ENCODE data around the gene ATL1. TPM values are rescaled to one million over a fixed set of nuclear protein-coding genes. Genes with fewer than 3 reads are reported as not detected.

ATL1 gene
- total RNA-seq, 1 donor from 2014 or later: 5.9 TPM

DNA sequence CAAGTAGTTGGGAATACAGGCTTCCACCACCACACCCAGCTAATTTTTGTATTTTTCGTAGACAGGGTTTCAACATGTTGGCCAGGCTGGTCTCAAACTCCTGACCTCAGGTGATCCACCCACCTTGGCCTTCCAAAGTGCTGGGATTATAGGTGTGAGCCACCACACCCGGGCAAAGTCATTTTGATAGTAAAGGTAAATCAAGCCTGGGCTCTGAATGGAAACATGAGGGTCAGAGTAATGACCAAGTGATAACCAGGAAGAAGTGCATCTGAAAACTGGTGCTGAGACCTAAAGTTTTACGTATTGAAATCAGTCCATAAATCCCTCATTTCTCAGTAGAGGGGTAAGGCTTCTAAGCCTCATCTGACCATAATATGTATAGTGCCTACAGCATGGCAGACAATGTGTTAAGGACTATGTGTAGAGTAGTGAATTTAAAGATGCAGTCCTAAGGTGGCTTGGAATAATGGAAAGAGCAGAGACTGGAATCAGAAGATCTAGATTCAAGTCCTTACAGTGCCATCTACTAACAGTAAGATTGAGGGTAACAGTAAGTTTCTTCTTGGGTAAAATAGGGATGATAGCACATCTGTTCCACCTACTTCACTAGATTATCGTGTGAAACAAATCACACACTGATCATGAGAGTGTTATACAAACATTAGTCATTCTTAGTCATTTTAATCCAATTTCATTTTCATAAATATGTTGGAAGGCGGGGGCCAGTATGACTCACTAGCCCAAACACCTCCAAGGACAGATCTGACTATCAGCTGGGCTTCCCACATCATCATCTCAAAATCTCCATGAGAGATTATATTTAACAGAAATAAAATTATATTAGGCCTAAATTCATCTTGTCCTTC is 38.8 kb upstream of the ATL1 start:
- DNase-seq (no peak), ATAC-seq (peak; percentile 26)
- TF ChIP-seq, protein P1, sequence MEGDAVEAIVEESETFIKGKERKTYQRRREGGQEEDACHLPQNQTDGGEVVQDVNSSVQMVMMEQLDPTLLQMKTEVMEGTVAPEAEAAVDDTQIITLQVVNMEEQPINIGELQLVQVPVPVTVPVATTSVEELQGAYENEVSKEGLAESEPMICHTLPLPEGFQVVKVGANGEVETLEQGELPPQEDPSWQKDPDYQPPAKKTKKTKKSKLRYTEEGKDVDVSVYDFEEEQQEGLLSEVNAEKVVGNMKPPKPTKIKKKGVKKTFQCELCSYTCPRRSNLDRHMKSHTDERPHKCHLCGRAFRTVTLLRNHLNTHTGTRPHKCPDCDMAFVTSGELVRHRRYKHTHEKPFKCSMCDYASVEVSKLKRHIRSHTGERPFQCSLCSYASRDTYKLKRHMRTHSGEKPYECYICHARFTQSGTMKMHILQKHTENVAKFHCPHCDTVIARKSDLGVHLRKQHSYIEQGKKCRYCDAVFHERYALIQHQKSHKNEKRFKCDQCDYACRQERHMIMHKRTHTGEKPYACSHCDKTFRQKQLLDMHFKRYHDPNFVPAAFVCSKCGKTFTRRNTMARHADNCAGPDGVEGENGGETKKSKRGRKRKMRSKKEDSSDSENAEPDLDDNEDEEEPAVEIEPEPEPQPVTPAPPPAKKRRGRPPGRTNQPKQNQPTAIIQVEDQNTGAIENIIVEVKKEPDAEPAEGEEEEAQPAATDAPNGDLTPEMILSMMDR (IDR thresholded peaks at IDR 0.05): no peak
- H3K27me3 ChIP-seq: no peaks in the 10 kb centered on the region
- peaks cover 37% of the 10 kb centered on the region for H3K4me1 ChIP-seq
- H3K27ac ChIP-seq: no peak overlapping the region
- no peak overlapping the region for H3K4me3 ChIP-seq
- intact Hi-C loops (cut with DNase I): no loop called here
- H3K36me3 ChIP-seq: no peaks in the 10 kb centered on the region
- no peaks in the 10 kb centered on the region for H3K9me3 ChIP-seq

DNA sequence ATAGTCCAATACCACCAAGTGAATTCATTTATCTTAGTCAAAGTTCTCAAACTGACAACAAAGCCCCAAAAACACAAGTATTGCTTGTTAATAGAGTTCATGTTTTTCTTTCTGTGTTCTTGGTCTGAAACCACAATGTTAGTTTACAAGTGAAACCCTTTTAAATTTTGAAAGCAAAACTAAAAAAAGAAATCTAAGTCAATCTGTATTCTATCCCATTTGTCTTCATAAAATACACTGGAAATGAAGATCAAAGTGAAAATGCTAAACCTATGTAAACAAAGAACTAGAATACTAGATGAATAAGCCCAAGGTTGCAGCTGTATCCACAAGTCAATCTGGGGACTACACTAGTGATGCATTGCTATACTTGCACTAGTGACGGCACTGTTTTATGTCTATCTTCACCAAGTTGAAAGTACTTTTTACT is 38.0 kb upstream of the ATL1 start:
- no peaks in the 10 kb centered on the region for H3K27me3 ChIP-seq
- H3K9me3 ChIP-seq: no peaks in the 10 kb centered on the region
- H3K27ac ChIP-seq: no peak overlapping the region
- DNase-seq (no peak), ATAC-seq (no peak)
- peaks cover 37% of the 10 kb centered on the region for H3K4me1 ChIP-seq
- TF ChIP-seq, protein P1 (IDR thresholded peaks at IDR 0.05): no peak
- peaks cover 5% of the 10 kb centered on the region for H3K36me3 ChIP-seq
- intact Hi-C loops (cut with DNase I): no loop called here
- no peak overlapping the region for H3K4me3 ChIP-seq

DNA sequence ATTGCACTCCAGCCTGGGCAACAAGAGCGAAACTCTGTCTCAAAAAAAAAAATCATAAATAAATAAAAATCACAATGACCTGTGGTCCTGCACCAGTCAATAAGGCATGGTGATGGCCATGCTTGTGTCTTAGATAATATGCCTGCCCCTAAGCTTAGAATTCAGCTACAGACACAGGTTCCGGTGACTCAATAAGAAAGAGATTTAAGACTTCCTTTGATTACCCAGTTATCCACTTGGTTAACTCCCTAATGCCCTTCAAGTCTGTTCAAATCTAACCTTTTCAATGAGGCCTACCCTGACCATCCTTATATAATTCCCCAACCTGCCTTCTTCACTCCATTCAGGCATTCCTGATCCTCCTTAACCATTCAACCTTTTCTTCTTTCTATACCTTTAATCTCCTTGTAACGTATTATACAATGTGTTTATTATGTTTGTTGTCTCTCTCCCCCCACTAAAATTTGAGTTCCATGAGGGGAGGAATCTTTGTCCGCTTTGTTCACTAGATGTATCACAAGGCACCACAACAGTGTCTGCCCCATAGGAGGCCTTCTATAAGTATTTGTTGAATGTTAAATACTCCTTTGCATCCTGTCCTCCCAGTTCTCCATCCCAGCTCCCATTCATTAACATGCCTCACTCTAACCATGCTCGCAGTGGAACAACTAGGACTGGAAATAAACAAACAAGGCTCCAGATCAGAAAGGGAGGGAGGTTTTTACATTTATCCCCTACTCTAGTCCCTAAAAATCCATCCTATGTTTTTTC is 36.5 kb upstream of the ATL1 start:
- H3K27ac ChIP-seq: no peak overlapping the region

DNA sequence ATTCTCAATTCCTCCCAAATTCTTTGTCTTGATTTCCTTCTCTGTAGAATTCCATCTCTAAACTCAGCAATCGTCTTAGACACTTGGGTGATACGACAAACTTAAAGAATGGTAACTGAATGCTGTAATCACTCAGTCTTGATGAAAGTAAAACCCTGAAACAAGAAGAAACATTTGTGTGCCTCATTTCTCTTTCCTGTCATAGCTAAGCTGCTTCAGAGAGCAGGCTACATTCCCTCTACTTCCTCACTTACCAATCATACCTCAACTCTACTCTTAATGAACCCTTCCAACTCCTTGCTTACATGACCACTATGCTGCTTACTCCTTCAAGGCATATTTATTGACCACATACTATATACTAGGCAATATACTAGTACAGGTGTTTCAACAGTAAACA is 35.9 kb upstream of the ATL1 start:
- DNase-seq (no peak), ATAC-seq (no peak)
- Histone ChIP-seq H3K27me3 (no peaks in the 10 kb centered on the region), H3K36me3 (peaks cover 6% of the 10 kb centered on the region), H3K4me3 (no peak overlapping the region), H3K27ac (no peak overlapping the region), H3K4me1 (peaks cover 48% of the 10 kb centered on the region), H3K9me3 (no peaks in the 10 kb centered on the region)
- TF ChIP-seq, protein P1 (IDR thresholded peaks at IDR 0.05): no peak
- intact Hi-C loops (cut with DNase I): no loop called here

More for the DNA sequence above, 36.5 kb upstream of the ATL1 start:
- Histone ChIP-seq H3K9me3 (no peaks in the 10 kb centered on the region), H3K4me3 (no peak overlapping the region), H3K4me1 (peaks cover 42% of the 10 kb centered on the region), H3K36me3 (peaks cover 6% of the 10 kb centered on the region), H3K27me3 (no peaks in the 10 kb centered on the region)
- TF ChIP-seq, protein P1 (IDR thresholded peaks at IDR 0.05): no peak
- ATAC-seq (no peak), DNase-seq (no peak)
- intact Hi-C loops (cut with DNase I): no loop called here

DNA sequence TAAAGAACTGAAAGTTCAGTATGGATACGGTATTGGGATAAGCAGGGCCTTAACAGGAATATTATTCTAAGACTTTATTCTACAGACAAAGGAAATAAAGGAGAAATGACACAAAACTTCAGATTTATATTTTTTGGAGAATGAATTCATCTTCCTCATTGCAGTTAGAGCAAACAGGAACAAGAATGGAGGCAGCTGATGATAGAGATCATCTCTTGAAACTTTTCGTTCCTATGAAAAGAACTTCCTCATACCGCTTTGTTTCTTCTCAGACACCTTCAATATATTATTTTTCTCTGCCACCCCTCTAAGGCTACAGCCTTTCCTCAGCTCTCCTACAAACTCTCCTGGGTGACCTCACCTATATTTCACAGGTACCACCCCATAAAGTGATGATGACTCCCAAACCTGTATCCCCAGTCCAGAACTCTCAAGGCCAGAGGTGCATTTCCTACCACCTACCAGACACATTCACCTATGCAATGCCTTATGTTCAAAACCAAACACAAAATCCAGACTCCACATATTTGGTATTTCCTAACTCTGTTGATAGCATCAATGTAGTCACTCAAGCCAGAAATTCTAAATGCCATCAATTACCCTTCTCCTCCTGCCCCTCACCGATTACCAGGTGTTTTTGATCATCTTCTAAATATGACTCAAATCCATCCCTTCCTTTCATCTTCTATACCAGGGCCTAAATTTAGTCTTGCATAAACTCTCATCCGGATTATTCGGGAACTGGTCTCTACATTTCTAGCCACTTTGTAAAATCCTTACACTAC is 35.0 kb upstream of the ATL1 start:
- ATAC-seq (no peak), DNase-seq (no peak)
- H3K36me3 ChIP-seq: peaks cover 6% of the 10 kb centered on the region
- intact Hi-C loops (cut with DNase I): no loop called here
- no peak overlapping the region for H3K27ac ChIP-seq
- peaks cover 56% of the 10 kb centered on the region for H3K4me1 ChIP-seq
- no peaks in the 10 kb centered on the region for H3K9me3 ChIP-seq
- H3K4me3 ChIP-seq: no peak overlapping the region
- H3K27me3 ChIP-seq: no peaks in the 10 kb centered on the region
- TF ChIP-seq, protein P1 (IDR thresholded peaks at IDR 0.05): no peak

All from upper lobe of right lung (tissue), 1 donor.